ENCODE measurements around the gene UBL3.
A peak's percentile ranks its signal among the peaks of the same experiment; 100 is the strongest.

Gene UBL3

DNA sequence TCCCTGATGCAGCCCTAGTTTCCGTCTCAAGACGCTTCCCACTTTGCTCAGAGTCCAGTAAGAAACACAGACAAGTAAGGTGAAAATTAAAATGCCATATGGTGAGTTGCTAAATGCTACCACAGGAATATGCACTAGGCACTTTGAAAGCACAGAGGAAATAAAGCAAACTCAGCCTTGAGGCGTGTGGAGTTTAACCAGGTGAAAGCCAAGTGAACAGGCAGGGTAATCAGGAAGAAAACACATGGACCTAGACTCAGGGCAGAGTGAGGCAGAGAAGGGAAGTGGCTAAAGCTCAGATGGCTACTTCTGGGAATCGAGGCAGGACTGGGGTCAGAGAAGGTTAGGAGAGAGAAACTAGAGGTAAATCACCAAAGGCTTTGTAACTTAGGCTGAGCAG lies 5.4 kb upstream of the UBL3 start:
- DNase-seq: no peak

DNA sequence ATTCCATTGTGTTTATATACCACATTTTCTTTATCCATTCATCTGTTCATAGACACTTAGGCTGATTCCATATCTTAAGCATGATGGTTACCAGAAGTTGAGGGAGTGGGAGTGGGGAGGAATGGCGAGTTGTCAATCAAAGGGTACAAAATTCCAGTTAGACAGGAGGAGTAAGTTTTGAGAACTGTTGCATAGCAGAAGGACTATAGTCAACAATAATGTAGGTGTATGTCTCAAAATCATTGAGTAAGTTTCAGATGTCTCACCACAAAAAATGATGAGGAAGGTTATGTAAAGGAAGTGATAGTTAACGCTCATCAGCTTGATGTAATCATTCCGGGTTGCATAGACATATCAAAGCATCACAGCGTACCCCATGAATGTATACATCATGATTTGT lies 4.6 kb upstream of the UBL3 start:
- no peak for DNase-seq

- DNase-seq: no peak
These were observed 2.7 kb upstream of the UBL3 start for GRCh38 chr13:29853131-29853530.

- no peak for DNase-seq
These were observed 2.1 kb upstream of the UBL3 start for GRCh38 chr13:29852472-29853054.

- DNase-seq: peak; percentile 70
These were observed 645 bp downstream of the UBL3 start for GRCh38 chr13:29849731-29850212.

- DNase-seq: peak; percentile 62
These were observed 1.3 kb downstream of the UBL3 start for GRCh38 chr13:29849071-29849631.

DNA sequence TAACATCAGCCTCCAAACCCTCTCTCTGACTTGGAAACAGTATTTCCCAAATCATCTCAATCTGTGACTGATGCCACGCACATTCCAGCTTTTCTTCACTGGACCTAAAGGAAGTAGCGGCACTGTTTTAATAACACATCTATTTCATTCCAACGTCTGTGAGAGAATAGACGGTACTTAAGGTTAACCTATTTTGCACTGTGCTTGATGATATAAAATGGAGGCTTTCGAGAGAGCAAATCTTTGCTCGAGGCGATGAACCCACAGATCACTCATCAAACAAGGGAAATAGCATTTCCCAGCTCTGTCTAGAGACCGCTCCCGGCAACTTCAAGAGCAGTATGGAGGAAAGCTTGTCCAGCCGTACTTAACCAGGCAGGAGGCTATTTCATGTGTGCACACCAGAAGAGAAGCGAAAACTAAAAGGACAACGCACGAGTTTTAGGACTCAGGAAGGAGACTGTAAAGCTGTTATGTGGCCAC lies 2.9 kb downstream of the UBL3 start:
- peak; percentile 75 for DNase-seq

- DNase-seq: peak; percentile 52
These were observed 3.8 kb downstream of the UBL3 start for GRCh38 chr13:29846475-29847256.

- DNase-seq: no peak
These were observed 4.9 kb downstream of the UBL3 start for GRCh38 chr13:29845440-29846056.

DNA sequence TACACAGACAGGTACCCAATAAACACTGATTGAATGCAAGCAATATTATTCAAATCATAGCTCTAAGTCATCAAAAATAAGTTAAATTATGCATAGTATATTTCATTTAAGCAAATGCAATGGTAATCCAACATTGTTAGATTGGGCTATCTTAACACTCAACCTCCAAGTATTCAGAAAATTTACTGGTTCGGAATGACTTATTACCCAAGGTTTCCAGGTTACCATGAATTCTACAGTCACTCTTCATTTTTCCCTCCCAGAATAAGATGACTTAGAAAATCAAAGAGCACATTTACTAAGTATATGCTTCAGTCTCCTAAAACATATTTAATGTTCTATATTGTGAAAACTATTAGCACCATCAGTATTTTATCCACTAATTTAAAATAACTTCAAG lies 6.0 kb downstream of the UBL3 start:
- DNase-seq: no peak

GRCh38 chr13:29840585-29840984 lies 9.8 kb downstream of the UBL3 start:
- no peak for DNase-seq

DNA sequence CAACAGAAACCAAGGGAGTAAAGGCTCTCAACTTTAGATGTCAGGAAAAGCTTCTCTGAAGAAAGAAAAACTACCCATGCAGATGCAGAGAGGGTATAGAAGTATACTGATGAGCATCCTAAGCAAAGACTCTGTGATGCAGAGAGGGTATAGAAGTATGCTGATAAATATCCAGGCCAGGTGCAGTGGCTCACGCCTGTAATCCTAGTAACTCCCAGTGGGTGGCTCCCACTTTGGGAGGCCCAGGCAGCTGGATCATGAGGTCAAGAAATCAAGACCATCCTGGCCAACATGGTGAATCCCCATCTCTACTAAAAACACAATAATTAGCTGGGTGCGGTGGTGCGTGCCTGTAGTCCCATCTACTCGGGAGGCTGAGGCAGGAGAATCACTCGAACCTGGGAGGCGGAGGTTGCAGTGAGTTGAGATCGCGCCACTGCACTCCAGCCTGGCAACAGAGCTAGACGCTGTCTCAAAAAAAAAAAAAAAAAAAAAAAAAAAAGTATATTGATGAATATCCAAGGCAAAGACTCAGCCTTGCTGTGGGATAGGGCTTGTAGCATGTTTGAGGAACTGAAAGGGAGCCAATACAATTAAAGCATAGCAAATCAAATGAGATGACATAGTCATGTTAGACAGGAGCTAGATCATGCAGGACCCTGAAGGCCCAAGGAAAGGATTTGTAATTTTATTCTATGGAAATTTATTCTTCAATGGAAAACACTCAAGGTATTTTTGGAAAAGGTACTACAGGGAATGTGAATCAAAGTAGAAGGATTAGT lies 14.9 kb downstream of the UBL3 start:
- no peak for DNase-seq

GRCh38 chr13:29832761-29833298 lies 17.6 kb downstream of the UBL3 start:
- no peak for DNase-seq

DNA sequence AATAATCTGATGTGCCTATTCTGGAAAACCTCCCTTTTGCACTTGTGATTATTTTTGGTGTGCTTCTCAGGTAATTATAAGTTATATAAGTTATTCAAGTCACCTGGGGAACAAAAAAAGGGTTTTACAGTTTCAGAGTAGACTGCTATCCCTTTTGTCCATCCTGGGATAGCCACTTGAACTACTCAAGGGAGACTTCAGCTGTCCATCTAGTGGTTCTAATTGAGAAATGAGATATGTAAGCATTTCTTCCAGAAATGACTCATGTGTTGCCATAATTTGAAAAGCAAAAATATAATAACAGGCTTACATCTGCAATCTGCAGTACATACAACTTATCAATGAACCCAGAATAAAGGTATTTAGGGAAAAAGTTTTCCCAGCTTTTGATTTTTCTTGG lies 20.4 kb downstream of the UBL3 start:
- DNase-seq: no peak

GRCh38 chr13:29819143-29819542 lies 31.3 kb downstream of the UBL3 start:
- DNase-seq: no peak

GRCh38 chr13:29817604-29818378 lies 32.6 kb downstream of the UBL3 start:
- peak; percentile 35 for DNase-seq

DNA sequence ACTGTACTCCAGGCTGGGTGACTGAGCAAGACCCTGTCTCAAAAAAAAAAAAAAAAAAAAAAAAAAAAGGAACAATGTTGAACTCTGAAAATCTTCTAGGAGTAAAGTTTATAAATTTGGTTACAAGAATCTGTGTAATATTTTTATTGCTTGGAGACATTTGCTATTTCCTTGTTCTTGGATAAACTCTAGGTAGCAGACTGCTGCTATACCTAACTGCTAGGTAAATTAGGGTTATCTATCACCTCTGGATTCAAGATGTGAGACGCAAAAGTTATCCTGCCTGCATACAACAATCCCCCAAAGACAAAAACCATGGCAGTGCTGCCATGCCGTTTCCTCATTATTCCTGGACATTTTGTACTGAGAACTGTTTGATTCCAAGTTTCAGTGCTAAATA lies 33.7 kb downstream of the UBL3 start:
- DNase-seq: no peak

GRCh38 chr13:29815336-29815735 lies 35.1 kb downstream of the UBL3 start:
- no peak for DNase-seq

DNA sequence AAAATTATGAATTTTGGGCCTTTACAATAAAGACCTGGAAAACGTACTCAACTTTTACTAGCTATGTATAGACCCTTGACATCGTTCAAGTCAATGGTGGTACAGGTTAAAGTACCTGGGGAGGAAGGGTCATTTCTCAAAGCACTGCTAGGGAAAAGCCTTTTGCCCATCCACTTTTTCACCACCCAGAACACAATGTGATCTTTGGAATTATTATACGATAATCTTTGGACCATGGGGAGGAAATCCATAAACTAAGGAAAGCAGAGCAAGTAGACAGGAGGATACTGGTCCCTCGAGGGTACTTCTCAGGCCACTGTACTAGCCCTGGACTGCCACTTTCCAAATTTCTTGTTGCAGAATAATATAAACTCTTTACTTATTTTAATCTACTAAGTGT lies 39.5 kb downstream of the UBL3 start:
- DNase-seq: no peak

- no peak for DNase-seq
These were observed 40.2 kb downstream of the UBL3 start for GRCh38 chr13:29810145-29810742.

DNA sequence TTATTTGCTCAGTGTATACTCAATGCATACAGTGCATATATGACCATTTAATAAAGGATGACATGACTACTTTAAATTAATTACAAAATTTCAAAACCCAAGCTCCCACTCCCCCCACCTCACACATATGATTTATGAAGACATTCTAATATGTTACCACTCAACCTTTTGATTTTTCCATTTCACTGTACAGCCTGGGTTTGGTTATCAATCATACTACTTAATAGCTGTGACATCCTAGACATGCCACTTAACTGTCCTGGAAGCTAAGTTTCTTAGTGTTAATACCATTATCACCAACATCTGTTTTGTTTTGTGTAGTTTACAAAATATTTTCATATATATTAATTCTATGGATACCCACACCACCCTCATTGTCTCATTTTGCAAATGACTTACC lies 42.2 kb downstream of the UBL3 start:
- DNase-seq: no peak
